ENCODE measurements around the gene KRT32. TPM values are rescaled to one million over a fixed set of nuclear protein-coding genes. Genes with fewer than 3 reads are reported as not detected.
A peak's percentile ranks its signal among the peaks of the same experiment; 100 is the strongest.

The KRT32 gene
- total RNA-seq, 1 donor from 2014 or later: not detected

- no peaks in the 10 kb centered on the region for H3K36me3 ChIP-seq
- peak in 1 of 2 donors; percentile 72 for DNase-seq (ENCODE audit: extremely low spot score in 2 of 2)
- no peaks in the 10 kb centered on the region for H3K27me3 ChIP-seq
- no peak overlapping the region for H3K4me3 ChIP-seq
- H3K9me3 ChIP-seq: no peaks in the 10 kb centered on the region
- peaks cover 10% of the 10 kb centered on the region for H3K4me1 ChIP-seq
- TF ChIP-seq POLR2AphosphoS5 (IDR thresholded peaks at IDR 0.05; ENCODE audit: insufficient read depth in 1 of 2, low read depth in 1 of 2) (no peak), POLR2A (IDR thresholded peaks at IDR 0.05) (no peak), CTCF (IDR thresholded peaks at IDR 0.05) (no peak)
- peak overlapping the region; percentile 13 for H3K27ac ChIP-seq
- intact Hi-C loops (cut with DNase I): no loop called here
These were observed 18.7 kb downstream of the KRT32 start for GRCh38 chr17:41448506-41448905.

- Histone ChIP-seq H3K27me3 (no peaks in the 10 kb centered on the region), H3K4me3 (no peak overlapping the region), H3K9me3 (no peaks in the 10 kb centered on the region), H3K36me3 (no peaks in the 10 kb centered on the region), H3K27ac (peak overlapping the region; percentile 34), H3K4me1 (peaks cover 10% of the 10 kb centered on the region)
- no peak for TF ChIP-seq POLR2A (IDR thresholded peaks at IDR 0.05)
- intact Hi-C loops (cut with DNase I): no loop called here
- no peak for DNase-seq (ENCODE audit: extremely low spot score in 2 of 2)
These were observed 20.4 kb downstream of the KRT32 start for GRCh38 chr17:41446806-41447205.

GRCh38 chr17:41444640-41445039, 22.5 kb downstream of the KRT32 start:
- peaks cover 10% of the 10 kb centered on the region for H3K4me1 ChIP-seq
- TF ChIP-seq CTCF (IDR thresholded peaks at IDR 0.05) (no peak), POLR2A (IDR thresholded peaks at IDR 0.05) (no peak), POLR2AphosphoS5 (IDR thresholded peaks at IDR 0.05; ENCODE audit: insufficient read depth in 1 of 2, low read depth in 1 of 2) (no peak)
- no peak for DNase-seq (ENCODE audit: extremely low spot score in 2 of 2)
- no peaks in the 10 kb centered on the region for H3K27me3 ChIP-seq
- intact Hi-C loops (cut with DNase I): no loop called here
- no peak overlapping the region for H3K4me3 ChIP-seq
- H3K36me3 ChIP-seq: no peaks in the 10 kb centered on the region
- no peaks in the 10 kb centered on the region for H3K9me3 ChIP-seq
- no peak overlapping the region for H3K27ac ChIP-seq

- DNase-seq (ENCODE audit: extremely low spot score in 2 of 2): peak in 1 of 2 donors; percentile 52
- Histone ChIP-seq H3K4me1 (peaks cover 10% of the 10 kb centered on the region), H3K36me3 (no peaks in the 10 kb centered on the region), H3K27me3 (no peaks in the 10 kb centered on the region), H3K9me3 (no peaks in the 10 kb centered on the region), H3K4me3 (no peak overlapping the region), H3K27ac (no peak overlapping the region)
- intact Hi-C loops (cut with DNase I): no loop called here
- TF ChIP-seq CTCF (IDR thresholded peaks at IDR 0.05) (no peak), POLR2A (IDR thresholded peaks at IDR 0.05) (no peak), POLR2AphosphoS5 (IDR thresholded peaks at IDR 0.05; ENCODE audit: insufficient read depth in 1 of 2, low read depth in 1 of 2) (no peak)
These were observed 23.0 kb downstream of the KRT32 start for GRCh38 chr17:41444186-41444585.

GRCh38 chr17:41442739-41443138, 24.4 kb downstream of the KRT32 start:
- no peaks in the 10 kb centered on the region for H3K4me1 ChIP-seq
- no peak overlapping the region for H3K4me3 ChIP-seq
- no peak for TF ChIP-seq CTCF (IDR thresholded peaks at IDR 0.05)
- no peaks in the 10 kb centered on the region for H3K9me3 ChIP-seq
- H3K27me3 ChIP-seq: no peaks in the 10 kb centered on the region
- H3K27ac ChIP-seq: peak overlapping the region; percentile 45
- H3K36me3 ChIP-seq: no peaks in the 10 kb centered on the region
- intact Hi-C loops (cut with DNase I): no loop called here
- peak in 1 of 2 donors; percentile 60 for DNase-seq (ENCODE audit: extremely low spot score in 2 of 2)

Data from vagina (tissue), 2 donors.